ENCODE measurements around the gene SLC31A2.
A peak's percentile ranks its signal among the peaks of the same experiment; 100 is the strongest.
"Not testable (repeated sequence)": the region's sequence is repeated elsewhere in the genome, so short reads cannot be mapped to it uniquely, and the experiment has no call there.

The SLC31A2 gene, protein sequence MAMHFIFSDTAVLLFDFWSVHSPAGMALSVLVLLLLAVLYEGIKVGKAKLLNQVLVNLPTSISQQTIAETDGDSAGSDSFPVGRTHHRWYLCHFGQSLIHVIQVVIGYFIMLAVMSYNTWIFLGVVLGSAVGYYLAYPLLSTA

DNA sequence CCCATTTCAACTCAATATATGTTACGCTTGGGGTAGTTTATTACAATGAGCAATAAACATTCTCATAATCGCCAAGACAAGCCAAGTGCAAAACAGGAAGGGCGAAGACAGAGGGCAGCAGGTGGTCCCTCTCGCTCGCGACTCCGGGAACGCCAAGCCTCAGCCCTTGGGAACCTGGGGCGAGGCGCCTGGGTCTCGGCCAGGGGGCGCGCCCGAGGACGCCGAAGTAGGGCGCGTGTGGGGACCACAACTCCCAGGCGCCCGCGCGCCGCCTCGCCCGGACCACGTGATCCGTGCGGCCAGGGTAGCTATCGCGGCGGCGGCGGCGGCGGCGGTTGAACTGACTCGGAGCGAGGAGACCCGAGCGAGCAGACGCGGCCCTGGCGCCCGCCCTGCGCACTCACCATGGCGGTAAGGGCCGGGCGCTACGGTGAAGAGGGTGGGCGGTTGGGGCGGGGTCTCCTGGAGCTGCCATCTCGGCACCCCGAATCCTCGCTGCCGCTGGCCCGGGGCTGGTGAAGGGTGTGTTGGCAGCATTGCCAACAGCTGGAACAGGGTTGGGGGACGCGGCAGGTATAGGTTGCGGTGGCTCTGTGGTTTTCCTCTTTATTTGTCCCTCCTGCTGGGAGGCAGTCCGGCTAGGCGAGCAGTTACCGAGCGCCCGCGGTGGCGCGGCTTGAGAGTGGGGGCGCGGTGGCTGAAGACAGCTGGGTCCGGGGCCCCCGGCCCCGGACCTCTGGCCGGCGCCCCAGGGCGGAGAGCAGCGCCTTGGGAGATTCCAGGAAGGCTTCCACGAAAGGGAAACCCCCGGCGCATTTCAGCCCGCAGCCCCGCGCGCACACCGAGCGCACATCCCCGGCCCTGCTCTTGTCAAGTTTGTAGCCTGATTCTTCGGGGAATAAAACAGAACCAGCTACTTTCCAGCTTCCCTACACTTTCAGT is at the start of gene SLC31A2:
SLC31A2 (plus strand) TSS at position 338 of the 942 bp plus-strand sequence; CDS start at position 406, 68 bp downstream.
- H3K4me2 ChIP-seq = peak within 1 kb of the TSS; percentile 70
- no peak within 1 kb of the TSS for H3K27ac ChIP-seq
- TF ChIP-seq, protein P1, sequence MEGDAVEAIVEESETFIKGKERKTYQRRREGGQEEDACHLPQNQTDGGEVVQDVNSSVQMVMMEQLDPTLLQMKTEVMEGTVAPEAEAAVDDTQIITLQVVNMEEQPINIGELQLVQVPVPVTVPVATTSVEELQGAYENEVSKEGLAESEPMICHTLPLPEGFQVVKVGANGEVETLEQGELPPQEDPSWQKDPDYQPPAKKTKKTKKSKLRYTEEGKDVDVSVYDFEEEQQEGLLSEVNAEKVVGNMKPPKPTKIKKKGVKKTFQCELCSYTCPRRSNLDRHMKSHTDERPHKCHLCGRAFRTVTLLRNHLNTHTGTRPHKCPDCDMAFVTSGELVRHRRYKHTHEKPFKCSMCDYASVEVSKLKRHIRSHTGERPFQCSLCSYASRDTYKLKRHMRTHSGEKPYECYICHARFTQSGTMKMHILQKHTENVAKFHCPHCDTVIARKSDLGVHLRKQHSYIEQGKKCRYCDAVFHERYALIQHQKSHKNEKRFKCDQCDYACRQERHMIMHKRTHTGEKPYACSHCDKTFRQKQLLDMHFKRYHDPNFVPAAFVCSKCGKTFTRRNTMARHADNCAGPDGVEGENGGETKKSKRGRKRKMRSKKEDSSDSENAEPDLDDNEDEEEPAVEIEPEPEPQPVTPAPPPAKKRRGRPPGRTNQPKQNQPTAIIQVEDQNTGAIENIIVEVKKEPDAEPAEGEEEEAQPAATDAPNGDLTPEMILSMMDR (conservative IDR thresholded peaks at IDR 0.05; ENCODE audit: low read depth, low read length) = peak; percentile 60
- peaks cover 39% of the 10 kb centered on the region for H3K4me1 ChIP-seq (ENCODE audit: low read depth, poor library complexity, severe bottlenecking)
- no peaks in the 10 kb centered on the region for H3K36me3 ChIP-seq (ENCODE audit: insufficient read depth)
- peak within 1 kb of the TSS; percentile 77 for H2AFZ ChIP-seq (ENCODE audit: low read depth)
- no peaks in the 10 kb centered on the region for H3K79me2 ChIP-seq (ENCODE audit: insufficient read depth, low read depth)
- no peaks in the 10 kb centered on the region for H4K20me1 ChIP-seq (ENCODE audit: insufficient read depth)
- H3K9ac ChIP-seq = peak within 1 kb of the TSS; percentile 50; the same call in 1 of the 2 replicates
- no peaks in the 10 kb centered on the region for H3K27me3 ChIP-seq (ENCODE audit: insufficient read depth, low read depth)
- H3K4me3 ChIP-seq (IDR thresholded peaks at IDR 0.05; ENCODE audit: insufficient read depth, low read depth, low read length) = no peak within 1 kb of the TSS

DNA sequence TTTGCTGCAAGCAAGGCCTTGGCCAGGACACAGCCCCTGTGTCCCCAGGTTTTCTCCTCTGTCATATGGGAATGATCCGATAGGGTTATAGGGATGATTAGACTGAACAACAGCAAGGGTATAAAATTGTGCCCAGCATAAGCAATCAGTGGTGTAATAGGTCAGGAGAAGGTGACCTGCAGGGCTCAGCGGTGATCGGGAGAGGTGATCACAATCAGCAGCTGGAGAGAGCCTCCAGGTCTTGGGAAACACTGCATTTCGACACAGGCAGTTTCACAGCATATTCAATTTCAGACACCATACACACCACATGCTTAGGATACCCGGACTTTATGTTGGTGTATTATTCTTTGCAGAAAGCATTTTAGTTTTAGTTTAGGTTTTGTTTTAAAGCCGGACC is 45.5 kb upstream of the SLC31A2 start:
- not testable (repeated sequence) for H3K27ac ChIP-seq; H2AFZ ChIP-seq (ENCODE audit: low read depth); H3K4me2 ChIP-seq; H3K27me3 ChIP-seq (ENCODE audit: insufficient read depth, low read depth); H3K79me2 ChIP-seq (ENCODE audit: insufficient read depth, low read depth); H3K36me3 ChIP-seq (ENCODE audit: insufficient read depth); H3K4me1 ChIP-seq (ENCODE audit: low read depth, poor library complexity, severe bottlenecking); H4K20me1 ChIP-seq (ENCODE audit: insufficient read depth); H3K9ac ChIP-seq; H3K4me3 ChIP-seq (IDR thresholded peaks at IDR 0.05; ENCODE audit: insufficient read depth, low read depth, low read length)

DNA sequence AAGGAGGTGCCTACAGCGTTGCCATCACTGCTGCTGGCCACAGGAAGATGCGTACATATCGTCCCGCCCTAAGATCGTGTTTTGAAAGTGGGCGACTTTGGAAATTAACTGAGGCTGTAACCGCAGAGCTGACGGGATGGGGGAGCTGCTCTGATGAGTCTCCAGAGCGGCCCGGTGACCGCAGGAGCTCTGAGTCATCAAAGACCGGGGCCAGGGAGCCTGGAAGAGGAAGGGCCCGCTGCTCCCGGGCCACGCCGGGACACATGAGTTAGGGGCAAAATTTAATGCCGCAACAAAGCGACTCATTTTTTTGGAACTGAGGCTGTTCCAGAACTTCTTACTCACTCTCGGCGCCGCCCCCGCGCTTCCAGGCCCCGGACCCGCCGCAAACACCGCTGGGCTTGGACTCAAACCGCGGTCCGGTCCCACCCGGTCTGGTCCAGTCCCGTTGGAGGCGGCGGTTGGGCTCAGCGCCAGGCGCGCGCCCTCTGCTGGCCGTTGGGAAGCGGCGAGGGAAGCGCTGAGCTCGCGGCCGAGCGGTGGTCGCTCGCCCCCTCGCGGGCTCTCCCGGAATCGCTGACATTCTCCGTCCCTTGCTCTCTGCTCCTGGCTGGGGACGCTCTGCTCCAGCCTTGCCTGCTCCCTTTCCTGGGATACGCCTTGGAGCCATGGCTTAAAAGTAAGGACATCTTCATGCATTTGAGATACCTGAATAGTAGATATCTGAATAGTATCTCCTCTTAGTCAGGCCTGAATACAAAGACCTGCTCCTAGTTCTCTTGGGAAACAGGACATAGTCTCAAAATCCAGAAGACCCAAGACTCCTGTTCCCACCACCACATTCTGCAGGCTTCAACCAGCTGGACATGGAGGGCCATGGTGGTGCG is 39.5 kb upstream of the SLC31A2 start:
- TF ChIP-seq, protein P1 (conservative IDR thresholded peaks at IDR 0.05; ENCODE audit: low read depth, low read length) = 0 out of 2 replicates have a peak, but pooled peaks have one; percentile 16
- not testable (repeated sequence) for H3K27me3 ChIP-seq (ENCODE audit: insufficient read depth, low read depth); H3K79me2 ChIP-seq (ENCODE audit: insufficient read depth, low read depth); H3K4me3 ChIP-seq (IDR thresholded peaks at IDR 0.05; ENCODE audit: insufficient read depth, low read depth, low read length); H3K4me2 ChIP-seq; H2AFZ ChIP-seq (ENCODE audit: low read depth); H3K36me3 ChIP-seq (ENCODE audit: insufficient read depth); H3K27ac ChIP-seq; H3K4me1 ChIP-seq (ENCODE audit: low read depth, poor library complexity, severe bottlenecking); H3K9ac ChIP-seq; H4K20me1 ChIP-seq (ENCODE audit: insufficient read depth)

DNA sequence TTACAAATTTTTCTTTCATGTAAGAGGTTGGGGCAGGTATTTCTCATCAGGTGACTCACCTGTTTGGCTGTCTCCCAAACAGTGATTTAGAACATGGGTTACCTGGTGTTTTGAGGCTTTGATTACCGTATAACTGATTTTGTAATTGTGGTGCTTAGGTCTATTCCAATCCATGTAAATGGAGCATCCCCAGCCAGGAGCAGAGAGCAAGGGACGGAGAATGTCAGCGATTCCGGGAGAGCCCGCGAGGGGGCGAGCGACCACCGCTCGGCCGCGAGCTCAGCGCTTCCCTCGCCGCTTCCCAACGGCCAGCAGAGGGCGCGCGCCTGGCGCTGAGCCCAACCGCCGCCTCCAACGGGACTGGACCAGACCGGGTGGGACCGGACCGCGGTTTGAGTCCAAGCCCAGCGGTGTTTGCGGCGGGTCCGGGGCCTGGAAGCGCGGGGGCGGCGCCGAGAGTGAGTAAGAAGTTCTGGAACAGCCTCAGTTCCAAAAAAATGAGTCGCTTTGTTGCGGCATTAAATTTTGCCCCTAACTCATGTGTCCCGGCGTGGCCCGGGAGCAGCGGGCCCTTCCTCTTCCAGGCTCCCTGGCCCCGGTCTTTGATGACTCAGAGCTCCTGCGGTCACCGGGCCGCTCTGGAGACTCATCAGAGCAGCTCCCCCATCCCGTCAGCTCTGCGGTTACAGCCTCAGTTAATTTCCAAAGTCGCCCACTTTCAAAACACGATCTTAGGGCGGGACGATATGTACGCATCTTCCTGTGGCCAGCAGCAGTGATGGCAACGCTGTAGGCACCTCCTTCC is 37.9 kb upstream of the SLC31A2 start:
- not testable (repeated sequence) for H2AFZ ChIP-seq (ENCODE audit: low read depth); H3K4me1 ChIP-seq (ENCODE audit: low read depth, poor library complexity, severe bottlenecking); H3K4me2 ChIP-seq; H3K27ac ChIP-seq; H3K27me3 ChIP-seq (ENCODE audit: insufficient read depth, low read depth); H4K20me1 ChIP-seq (ENCODE audit: insufficient read depth); H3K36me3 ChIP-seq (ENCODE audit: insufficient read depth); H3K9ac ChIP-seq; H3K4me3 ChIP-seq (IDR thresholded peaks at IDR 0.05; ENCODE audit: insufficient read depth, low read depth, low read length); H3K79me2 ChIP-seq (ENCODE audit: insufficient read depth, low read depth)

DNA sequence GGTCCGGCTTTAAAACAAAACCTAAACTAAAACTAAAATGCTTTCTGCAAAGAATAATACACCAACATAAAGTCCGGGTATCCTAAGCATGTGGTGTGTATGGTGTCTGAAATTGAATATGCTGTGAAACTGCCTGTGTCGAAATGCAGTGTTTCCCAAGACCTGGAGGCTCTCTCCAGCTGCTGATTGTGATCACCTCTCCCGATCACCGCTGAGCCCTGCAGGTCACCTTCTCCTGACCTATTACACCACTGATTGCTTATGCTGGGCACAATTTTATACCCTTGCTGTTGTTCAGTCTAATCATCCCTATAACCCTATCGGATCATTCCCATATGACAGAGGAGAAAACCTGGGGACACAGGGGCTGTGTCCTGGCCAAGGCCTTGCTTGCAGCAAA is 32.0 kb upstream of the SLC31A2 start:
- not testable (repeated sequence) for H3K79me2 ChIP-seq (ENCODE audit: insufficient read depth, low read depth); H3K27me3 ChIP-seq (ENCODE audit: insufficient read depth, low read depth); H3K9ac ChIP-seq; H2AFZ ChIP-seq (ENCODE audit: low read depth); H3K4me1 ChIP-seq (ENCODE audit: low read depth, poor library complexity, severe bottlenecking); H3K27ac ChIP-seq; H3K4me3 ChIP-seq (IDR thresholded peaks at IDR 0.05; ENCODE audit: insufficient read depth, low read depth, low read length); H4K20me1 ChIP-seq (ENCODE audit: insufficient read depth); H3K36me3 ChIP-seq (ENCODE audit: insufficient read depth); H3K4me2 ChIP-seq
